SKM-1 (cell line): ENCODE data around the gene PGRMC2.

Source experiments
- DNase-seq: peaks from one replicate; lab custom pipeline; 2025; ENCODE audit not compliant: unreplicated experiment; lab: John Stamatoyannopoulos, UW

Gene PGRMC2

GRCh38 chr4:128299848-128300247 is 12.2 kb upstream of the PGRMC2 start:
- DNase-seq = no peak

- no peak for DNase-seq
Observed at GRCh38 chr4:128298852-128299251, 11.2 kb upstream of the PGRMC2 start.

- no peak for DNase-seq
Observed at GRCh38 chr4:128298146-128298758, 10.6 kb upstream of the PGRMC2 start.

- no peak for DNase-seq
Observed at GRCh38 chr4:128295255-128295654, 7.6 kb upstream of the PGRMC2 start.

- DNase-seq = no peak
Observed at GRCh38 chr4:128294464-128294863, 6.9 kb upstream of the PGRMC2 start.

- no peak for DNase-seq
Observed at GRCh38 chr4:128292349-128292748, 4.7 kb upstream of the PGRMC2 start.

- no peak for DNase-seq
Observed at GRCh38 chr4:128291096-128291495, 3.5 kb upstream of the PGRMC2 start.

GRCh38 chr4:128290526-128290925 is 2.9 kb upstream of the PGRMC2 start:
- DNase-seq = no peak

- DNase-seq = no peak
Observed at GRCh38 chr4:128289523-128290158, 2.0 kb upstream of the PGRMC2 start.

- no peak for DNase-seq
Observed at GRCh38 chr4:128288689-128289106, 1.1 kb upstream of the PGRMC2 start.

GRCh38 chr4:128287871-128288688 is 467 bp upstream of the PGRMC2 start:
- DNase-seq = peak; percentile 93

GRCh38 chr4:128286474-128287058 is 1.0 kb downstream of the PGRMC2 start:
- DNase-seq = no peak

GRCh38 chr4:128285085-128285997 is 2.3 kb downstream of the PGRMC2 start:
- no peak for DNase-seq

GRCh38 chr4:128284317-128284716 is 3.3 kb downstream of the PGRMC2 start:
- DNase-seq = no peak

- no peak for DNase-seq
Observed at GRCh38 chr4:128283071-128283470, 4.5 kb downstream of the PGRMC2 start.

- no peak for DNase-seq
Observed at GRCh38 chr4:128282516-128282915, 5.1 kb downstream of the PGRMC2 start.

- no peak for DNase-seq
Observed at GRCh38 chr4:128281354-128281753, 6.3 kb downstream of the PGRMC2 start.

GRCh38 chr4:128279624-128280225 is 7.9 kb downstream of the PGRMC2 start:
- DNase-seq = no peak

GRCh38 chr4:128277856-128278255 is 9.8 kb downstream of the PGRMC2 start:
- no peak for DNase-seq

- no peak for DNase-seq
Observed at GRCh38 chr4:128275346-128275745, 12.3 kb downstream of the PGRMC2 start.
